Esophagus muscularis mucosa (tissue), 4 donors: ENCODE results near the gene HOXD11. TPM values are rescaled to one million over a fixed set of nuclear protein-coding genes. Genes with fewer than 3 reads are reported as not detected.

Source experiments
- DNase-seq: peaks from one replicate; pipeline ENCODE4 v3.0.0-alpha.2; 2017; ENCODE audit errors: extremely low spot score
- H3K27ac ChIP-seq, 4 donors: fragments of 200-600 bp; sonication (generic); replicated peaks in 1 of 4; 1 replicate in 3 of 4; 2 replicates in 1 of 4; pipeline ENCODE4 v1.5.1; 2016 to 2019; ENCODE audit warnings: mild to moderate bottlenecking in 1 of 4
- H3K27me3 ChIP-seq, 4 donors: fragments of 200-600 bp; sonication (generic); one replicate each; pipeline versions ENCODE4 v1.5.1 to v1.6.0; 2016 to 2019
- H3K36me3 ChIP-seq, 4 donors: fragments of 200-600 bp; sonication (generic); one replicate each; pipeline ENCODE4 v1.5.1; 2016 to 2019
- H3K4me1 ChIP-seq, 4 donors: fragments of 200-600 bp; sonication (generic); one replicate each; pipeline ENCODE4 v1.5.1; 2016 to 2019
- H3K4me3 ChIP-seq, 4 donors: fragments of 200-600 bp; sonication (generic); 1 replicate in 2 of 4; 2 replicates in 2 of 4; pipeline ENCODE4 v1.5.1; 2016 to 2019; ENCODE audit warnings: mild to moderate bottlenecking in 4 of 4, moderate library complexity in 1 of 4
- H3K9me3 ChIP-seq, 4 donors: fragments of 200-600 bp; sonication (generic); 1 replicate in 3 of 4; 2 replicates in 1 of 4; pipeline ENCODE4 v1.5.1; 2016 to 2019
- EP300 ChIP-seq: sonication (generic); formaldehyde crosslinking; IDR thresholded peaks from one replicate; pipeline ENCODE4 v1.6.1; 2017; ENCODE audit warnings: antibody characterized with exemption
- POLR2A ChIP-seq: fragments of 450-650 bp; IDR thresholded peaks from one replicate; pipeline ENCODE4 v1.6.1; 2017; ENCODE audit warnings: antibody characterized with exemption, moderate library complexity, mild to moderate bottlenecking, low read depth
- POLR2AphosphoS5 ChIP-seq, 2 donors: sonication (generic); formaldehyde crosslinking; IDR thresholded peaks; one replicate each; pipeline ENCODE4 v1.6.1; 2017; ENCODE audit warnings: antibody characterized with exemption in 2 of 2
- WGBS: methylation state at CpG from one replicate; pipeline ENCODE4 v1.1.5; 2018; 5-methylcytosine and 5-hydroxymethylcytosine counted together
- intact Hi-C: fragments of 100-400 bp; cut with DNase I; formaldehyde crosslinking; loops from one replicate; pipeline ENCODE4 v1.15.1; 2023
- total RNA-seq, 4 donors: library from RNA; depleted of rRNA; stranded (reverse); fragments of >200 nt; gene quantifications; one replicate each; pipeline versions ENCODE4 v1.1.0 to v1.2.1, GENCODE V29; 2016
- TF ChIP-seq, protein P1 (sequence below), 3 experiments: fragments of 200-600 bp in 2 of 3; fragments of 450-650 bp in 1 of 3; sonication (generic) in 2 of 3; IDR thresholded peaks; one replicate each; pipeline ENCODE4 v1.5.1; 2017 to 2019; ENCODE audit warnings: antibody characterized with exemption in 3 of 3, mild to moderate bottlenecking in 2 of 3, moderate library complexity in 1 of 3

Gene HOXD11
- total RNA-seq, 4 donors from 2014 or later = not detected

DNA sequence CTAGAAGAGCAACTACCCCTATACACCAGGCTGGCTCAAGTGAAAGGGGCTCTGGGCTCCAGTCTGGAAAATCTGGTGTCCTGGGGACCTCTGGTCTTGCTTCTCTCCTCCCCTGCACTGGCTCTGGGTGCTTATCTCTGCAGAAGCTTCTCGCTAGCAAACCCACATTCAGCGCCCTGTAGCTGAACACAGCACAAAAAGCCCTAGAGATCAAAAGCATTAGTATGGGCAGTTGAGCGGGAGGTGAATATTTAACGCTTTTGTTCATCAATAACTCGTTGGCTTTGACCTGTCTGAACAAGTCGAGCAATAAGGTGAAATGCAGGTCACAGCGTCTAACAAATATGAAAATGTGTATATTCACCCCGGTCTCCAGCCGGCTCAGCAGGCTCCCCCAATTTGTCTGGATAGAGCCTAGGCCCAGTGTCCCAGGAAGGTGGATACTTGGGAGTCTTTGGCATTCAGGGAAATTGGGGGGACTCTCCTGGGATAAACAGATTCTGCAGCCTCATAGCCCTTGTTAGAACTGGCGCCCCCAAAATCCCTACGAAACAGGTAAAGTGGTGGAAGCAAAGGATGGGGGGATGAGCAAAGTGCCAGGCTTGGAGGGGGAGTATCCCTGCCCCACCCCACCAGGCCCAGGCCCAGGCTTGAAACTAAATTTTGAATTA, 41.8 kb downstream of the HOXD11 start:
- no peak for DNase-seq
- 35% methylated on average over 11 of the region's 11 CpGs for WGBS
- Histone ChIP-seq H3K36me3 (no peaks in the 10 kb centered on the region), H3K9me3 (no peaks in the 10 kb centered on the region), H3K27me3 (peaks cover 0 to 93% (median 67%) of the 10 kb centered on the region in 4 donors), H3K27ac (no peak overlapping the region), H3K4me3 (no peak overlapping the region), H3K4me1 (peaks cover 3 to 26% (median 13%) of the 10 kb centered on the region in 4 donors)
- no peak for TF ChIP-seq EP300
- TF ChIP-seq, protein P1, sequence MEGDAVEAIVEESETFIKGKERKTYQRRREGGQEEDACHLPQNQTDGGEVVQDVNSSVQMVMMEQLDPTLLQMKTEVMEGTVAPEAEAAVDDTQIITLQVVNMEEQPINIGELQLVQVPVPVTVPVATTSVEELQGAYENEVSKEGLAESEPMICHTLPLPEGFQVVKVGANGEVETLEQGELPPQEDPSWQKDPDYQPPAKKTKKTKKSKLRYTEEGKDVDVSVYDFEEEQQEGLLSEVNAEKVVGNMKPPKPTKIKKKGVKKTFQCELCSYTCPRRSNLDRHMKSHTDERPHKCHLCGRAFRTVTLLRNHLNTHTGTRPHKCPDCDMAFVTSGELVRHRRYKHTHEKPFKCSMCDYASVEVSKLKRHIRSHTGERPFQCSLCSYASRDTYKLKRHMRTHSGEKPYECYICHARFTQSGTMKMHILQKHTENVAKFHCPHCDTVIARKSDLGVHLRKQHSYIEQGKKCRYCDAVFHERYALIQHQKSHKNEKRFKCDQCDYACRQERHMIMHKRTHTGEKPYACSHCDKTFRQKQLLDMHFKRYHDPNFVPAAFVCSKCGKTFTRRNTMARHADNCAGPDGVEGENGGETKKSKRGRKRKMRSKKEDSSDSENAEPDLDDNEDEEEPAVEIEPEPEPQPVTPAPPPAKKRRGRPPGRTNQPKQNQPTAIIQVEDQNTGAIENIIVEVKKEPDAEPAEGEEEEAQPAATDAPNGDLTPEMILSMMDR (IDR thresholded peaks at IDR 0.05) = no peak
- no peak for TF ChIP-seq POLR2A
- no peak for TF ChIP-seq POLR2AphosphoS5 (IDR thresholded peaks at IDR 0.05)
- intact Hi-C loops = no loop called here

GRCh38 chr2:176149481-176149938, 42.4 kb downstream of the HOXD11 start:
- no peaks in the 10 kb centered on the region for H3K36me3 ChIP-seq
- no peak overlapping the region for H3K4me3 ChIP-seq
- intact Hi-C loops = no loop called here
- no peak overlapping the region for H3K27ac ChIP-seq
- WGBS = 60% methylated on average over 22 of the region's 22 CpGs
- TF ChIP-seq, protein P1 (IDR thresholded peaks at IDR 0.05) = no peak
- TF ChIP-seq EP300 (no peak), POLR2A (no peak), POLR2AphosphoS5 (IDR thresholded peaks at IDR 0.05) (no peak)
- no peak for DNase-seq
- H3K9me3 ChIP-seq = no peaks in the 10 kb centered on the region
- H3K27me3 ChIP-seq = peaks cover 0 to 100% (median 67%) of the 10 kb centered on the region in 4 donors
- peaks cover 3 to 26% (median 13%) of the 10 kb centered on the region in 4 donors for H3K4me1 ChIP-seq

GRCh38 chr2:176149939-176150583, 43.0 kb downstream of the HOXD11 start:
- Histone ChIP-seq H3K27ac (no peak overlapping the region), H3K4me1 (peaks cover 3 to 26% (median 13%) of the 10 kb centered on the region in 4 donors), H3K4me3 (no peak overlapping the region), H3K27me3 (peaks cover 0 to 100% (median 66%) of the 10 kb centered on the region in 4 donors), H3K36me3 (no peaks in the 10 kb centered on the region), H3K9me3 (no peaks in the 10 kb centered on the region)
- no peak for DNase-seq
- intact Hi-C loops = no loop called here
- no peak for TF ChIP-seq POLR2AphosphoS5 (IDR thresholded peaks at IDR 0.05)
- no peak for TF ChIP-seq POLR2A
- TF ChIP-seq EP300 = no peak
- TF ChIP-seq, protein P1 (IDR thresholded peaks at IDR 0.05) = no peak
- 46% methylated on average over 24 of the region's 24 CpGs for WGBS

DNA sequence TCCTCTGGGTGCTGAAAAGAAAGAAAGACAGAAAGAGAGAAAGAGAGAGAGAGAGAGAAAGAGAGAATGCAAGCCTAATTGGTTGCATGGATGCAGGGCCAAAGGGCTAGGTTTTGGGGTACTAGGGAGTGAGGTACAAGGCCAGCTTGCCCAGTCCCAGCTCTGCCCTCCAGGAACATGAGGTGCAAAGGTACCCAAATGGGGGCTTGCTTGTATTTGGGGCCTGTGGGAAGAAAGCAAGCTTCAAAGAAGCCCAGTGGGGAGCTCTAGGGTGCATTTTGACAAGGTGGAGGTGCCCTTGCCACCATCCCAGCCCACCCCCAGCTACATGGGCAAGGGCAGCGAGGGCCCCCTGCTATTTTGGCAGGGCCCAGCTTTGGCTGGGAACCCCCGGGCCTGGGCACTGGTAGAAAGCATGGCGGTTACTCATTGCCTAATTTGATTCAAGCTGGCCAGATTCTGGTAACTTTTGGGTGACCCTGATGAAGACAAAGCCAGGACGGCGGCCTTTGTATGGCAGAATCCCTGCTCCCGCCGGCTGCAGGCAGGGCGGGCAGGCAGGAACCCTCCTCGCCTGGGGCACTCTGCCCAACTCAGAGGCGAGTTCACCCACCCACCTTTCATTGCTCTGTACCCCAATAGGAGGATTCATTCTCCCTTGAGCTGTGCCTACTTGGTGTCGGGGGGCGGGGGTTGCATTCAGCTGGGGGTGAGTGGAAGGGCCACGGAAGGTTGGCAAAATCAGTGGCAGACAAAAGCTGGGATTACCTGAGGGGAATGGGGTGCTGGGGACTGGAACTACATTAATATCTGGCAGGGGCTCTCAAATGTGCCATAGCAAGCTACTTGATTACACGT, 43.7 kb downstream of the HOXD11 start:
- WGBS = 46% methylated on average over 14 of the region's 14 CpGs
- no peak for DNase-seq
- H3K4me1 ChIP-seq = peaks cover 3 to 26% (median 13%) of the 10 kb centered on the region in 4 donors
- intact Hi-C loops = no loop called here
- H3K36me3 ChIP-seq = no peaks in the 10 kb centered on the region
- peaks cover 0 to 100% (median 67%) of the 10 kb centered on the region in 4 donors for H3K27me3 ChIP-seq
- H3K27ac ChIP-seq = no peak overlapping the region
- H3K4me3 ChIP-seq = no peak overlapping the region
- no peak for TF ChIP-seq POLR2AphosphoS5 (IDR thresholded peaks at IDR 0.05)
- H3K9me3 ChIP-seq = no peaks in the 10 kb centered on the region
